A673 (cell line): ENCODE results near the gene SMIM7. TPM values are rescaled to one million over a fixed set of nuclear protein-coding genes. Genes with fewer than 3 reads are reported as not detected.
A peak's percentile ranks its signal among the peaks of the same experiment; 100 is the strongest.

ENCODE experiments used
- Bru-seq: library from RNA; stranded (reverse); fragments of 400-500 nt; gene quantifications from one replicate; lab custom pipeline; 2021; lab: Mats Ljungman, UMichigan
- BruChase-seq, 2 experiments: library from RNA; stranded (reverse); fragments of 400-500 nt; gene quantifications; one replicate each; lab custom pipeline; 2021; lab: Mats Ljungman, UMichigan
- BruUV-seq: library from RNA; stranded (reverse); fragments of 400-500 nt; replicated peaks from 2 replicates; lab custom pipeline; 2021; lab: Mats Ljungman, UMichigan
- CTCF ChIA-PET: fragments of 300-600 bp; sonication (Branson Sonifier 250); formaldehyde crosslinking; loops from one replicate; lab custom pipeline; 2022; ENCODE audit warnings: antibody characterized with exemption; lab: Charles Lee
- POLR2A ChIA-PET: fragments of 300-600 bp; sonication (Branson Sonifier 250); formaldehyde crosslinking; loops from one replicate; lab custom pipeline; 2022; ENCODE audit warnings: antibody characterized with exemption; ENCODE audit not compliant: low non-redundant PET; lab: Charles Lee
- DNase-seq: peaks from one replicate; pipeline ENCODE4 v3.0.0-alpha.2; 2015; ENCODE audit warnings: low spot score
- H3K27ac ChIP-seq: fragments of 200-600 bp; sonication (generic); 2 replicates; pipeline ENCODE4 v1.5.1; 2016; ENCODE audit warnings: mixed run types, low read depth, mild to moderate bottlenecking, mixed read lengths, antibody characterized with exemption, low read length; ENCODE audit not compliant: poor library complexity, severe bottlenecking
- H3K27me3 ChIP-seq: fragments of 200-600 bp; sonication (generic); replicated peaks from 2 replicates; pipeline ENCODE4 v1.6.1; 2017; ENCODE audit warnings: mixed run types, low read depth, mild to moderate bottlenecking, mixed read lengths, antibody characterized with exemption, low read length; ENCODE audit not compliant: insufficient read depth, poor library complexity
- H3K36me3 ChIP-seq: fragments of 200-600 bp; sonication (generic); 2 replicates; pipeline ENCODE4 v1.6.1; 2016; ENCODE audit warnings: mixed run types, mild to moderate bottlenecking, mixed read lengths, antibody characterized with exemption, low read length; ENCODE audit not compliant: insufficient read depth, poor library complexity, severe bottlenecking
- H3K4me1 ChIP-seq: fragments of 200-600 bp; sonication (generic); 2 replicates; pipeline ENCODE4 v1.6.1; 2017; ENCODE audit warnings: mixed run types, mild to moderate bottlenecking, mixed read lengths, antibody characterized with exemption, low read length; ENCODE audit not compliant: insufficient read depth, poor library complexity, severe bottlenecking
- H3K4me3 ChIP-seq: fragments of 200-600 bp; sonication (generic); 2 replicates; pipeline ENCODE4 v1.5.1; 2016; ENCODE audit warnings: low read depth, mixed run types, mild to moderate bottlenecking, mixed read lengths, low read length; ENCODE audit not compliant: poor library complexity, severe bottlenecking
- H3K9me3 ChIP-seq: fragments of 200-600 bp; sonication (generic); 2 replicates; pipeline ENCODE4 v1.6.1; 2016; ENCODE audit warnings: mixed run types, low read depth, mild to moderate bottlenecking, mixed read lengths, antibody characterized with exemption, low read length; ENCODE audit not compliant: poor library complexity, severe bottlenecking
- CTCF ChIP-seq: fragments of 300-800, 200-600 bp; sonication (generic); conservative IDR thresholded peaks from 2 replicates; pipeline ENCODE4 v1.5.1; 2017; ENCODE audit warnings: low read depth, mild to moderate bottlenecking, antibody characterized with exemption, low read length, moderate library complexity, mixed read lengths
- EZH2 ChIP-seq: fragments of 200-600 bp; sonication (generic); IDR thresholded peaks from 2 replicates; pipeline ENCODE4 v1.6.1; 2017; ENCODE audit warnings: borderline replicate concordance, low read depth, mild to moderate bottlenecking, mixed read lengths, antibody characterized with exemption, low read length; ENCODE audit not compliant: poor library complexity, severe bottlenecking
- intact Hi-C: fragments of 100-400 bp; cut with micrococcal nuclease; formaldehyde crosslinking; loops from one replicate; pipeline ENCODE4 v1.10.0; 2022; ENCODE audit not compliant: unreplicated experiment
- long read RNA-seq: library from polyadenylated mRNA; stranded (forward); transcript quantifications from one replicate; pipeline ENCODE4 v2.0.0, GENCODE V29; 2022
- total RNA-seq: library from RNA; stranded (reverse); gene quantifications from 2 replicates; pipeline ENCODE4 v1.2.3, GENCODE V29; 2021

The SMIM7 gene
- total RNA-seq, result 67.0 and 82.7 TPM in 2 replicates
- percentile 91 among the genes with signal in this experiment for Bru-seq, nascent RNA
- BruChase-seq, experiment 1, labeled RNA remaining after a 2-hour chase, result percentile 96 among the genes with signal in this experiment
- percentile 98 among the genes with signal in this experiment for BruChase-seq, experiment 2, labeled RNA remaining after a 6-hour chase
- long read RNA-seq, transcript SMIM7-214 (4 exons, 1,075 nt), result minor isoform, 9 of 100 reads
- long read RNA-seq, transcript SMIM7-208 (5 exons, 2,776 nt), result major isoform, 58 of 100 reads
- long read RNA-seq, transcript SMIM7-215 (6 exons, 975 nt), result minor isoform, 6 of 100 reads
- long read RNA-seq, partial matches to known transcripts, result 6 of 100 reads
- long read RNA-seq, other reads (novel, unspliced or antisense), result 6 of 100 reads

- BruUV-seq, result no TSS peak
- H3K36me3 ChIP-seq, result peaks cover 25% of the 10 kb centered on the region
- H3K27ac ChIP-seq, result peak within 1 kb of the TSS; percentile 97
- H3K4me3 ChIP-seq, result peak within 1 kb of the TSS; percentile 83
- TF ChIP-seq CTCF (peak; percentile 52), EZH2 (no peak)
- H3K27me3 ChIP-seq, result no peaks in the 10 kb centered on the region
- CTCF ChIA-PET, result interaction anchor here (0.5 kb wide), 1 partner anchor 8 kb away, joined by 4 read pairs; no protein-coding TSS in a partner anchor
- intact Hi-C loops, result no loop called here
- peaks cover 10% of the 10 kb centered on the region for H3K4me1 ChIP-seq
- H3K9me3 ChIP-seq, result no peaks in the 10 kb centered on the region
- DNase-seq, result peak; percentile 99
- POLR2A ChIA-PET, result no interaction called here
Observed at GRCh38 chr19:16659832-16660708, at the start of gene SMIM7. Gene SMIM7 (minus strand): TSS chr19:16660144. CDS start chr19:16660110, 34 bp downstream.

- no peak for DNase-seq
- Histone ChIP-seq H3K27ac (no peak overlapping the region), H3K27me3 (no peaks in the 10 kb centered on the region), H3K4me1 (no peaks in the 10 kb centered on the region), H3K36me3 (no peaks in the 10 kb centered on the region), H3K9me3 (no peaks in the 10 kb centered on the region), H3K4me3 (no peak overlapping the region)
- TF ChIP-seq CTCF, result no peak
- no peak for TF ChIP-seq EZH2
- ChIA-PET CTCF (no interaction called here), POLR2A (no interaction called here)
- intact Hi-C loops, result no loop called here
- BruUV-seq, result no TSS peak
Observed at GRCh38 chr19:16703677-16704076, 43.7 kb upstream of the SMIM7 start.

DNA sequence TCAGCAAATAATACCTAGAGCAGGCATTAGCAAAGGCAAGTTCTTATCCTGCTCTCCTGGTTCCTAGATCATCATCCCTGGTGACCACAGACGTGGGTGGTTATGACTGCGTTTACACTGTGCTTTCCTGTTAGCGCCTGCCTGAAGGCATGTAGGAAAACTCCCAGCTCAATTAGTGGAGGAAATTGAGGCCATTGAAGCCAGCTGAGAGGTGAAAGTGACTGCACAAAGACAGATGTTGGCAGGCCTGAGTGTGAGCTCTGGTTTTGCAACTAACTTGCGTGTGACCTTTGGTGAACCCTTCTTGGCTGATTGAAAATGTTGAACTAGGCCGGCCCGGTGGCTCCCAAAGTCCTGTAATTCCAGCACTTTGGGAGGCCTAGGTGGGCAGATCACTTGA lies 42.2 kb upstream of the SMIM7 start:
- Histone ChIP-seq H3K9me3 (no peaks in the 10 kb centered on the region), H3K36me3 (no peaks in the 10 kb centered on the region), H3K27me3 (no peaks in the 10 kb centered on the region), H3K4me3 (no peak overlapping the region), H3K27ac (no peak overlapping the region), H3K4me1 (no peaks in the 10 kb centered on the region)
- DNase-seq, result peak; percentile 38
- BruUV-seq, result no TSS peak
- ChIA-PET POLR2A (no interaction called here), CTCF (no interaction called here)
- TF ChIP-seq CTCF (no peak), EZH2 (no peak)
- intact Hi-C loops, result no loop called here
